Measurements from ENCODE around the gene ADGRG3.

ADGRG3 gene

GRCh38 chr16:57682809-57683635 is 14.9 kb downstream of the ADGRG3 start:
- DNase-seq, result no peak

GRCh38 chr16:57683636-57684545 is 15.8 kb downstream of the ADGRG3 start:
- DNase-seq, result no peak

GRCh38 chr16:57684626-57685358 is 16.7 kb downstream of the ADGRG3 start:
- DNase-seq, result no peak

GRCh38 chr16:57685633-57686032 is 17.5 kb downstream of the ADGRG3 start:
- DNase-seq, result no peak

- no peak for DNase-seq
Measured at GRCh38 chr16:57686577-57686976, 18.5 kb downstream of the ADGRG3 start.

- no peak for DNase-seq
Measured at GRCh38 chr16:57687363-57687929, 19.3 kb downstream of the ADGRG3 start.

GRCh38 chr16:57688487-57688986 is 20.4 kb downstream of the ADGRG3 start:
- no peak for DNase-seq

GRCh38 chr16:57688987-57689761 is 21.1 kb downstream of the ADGRG3 start:
- no peak for DNase-seq

- DNase-seq, result no peak
Measured at GRCh38 chr16:57689762-57690558, 21.9 kb downstream of the ADGRG3 start.

GRCh38 chr16:57690782-57691471 is 22.8 kb downstream of the ADGRG3 start:
- no peak for DNase-seq

GRCh38 chr16:57692636-57693035 is 24.5 kb downstream of the ADGRG3 start:
- no peak for DNase-seq

- peak; percentile 43 for DNase-seq
Measured at GRCh38 chr16:57693550-57693949, 25.4 kb downstream of the ADGRG3 start.

GRCh38 chr16:57694231-57694724 is 26.2 kb downstream of the ADGRG3 start:
- no peak for DNase-seq

GRCh38 chr16:57694725-57695679 is 26.9 kb downstream of the ADGRG3 start, which contains the start of gene DRC7:
DRC7 (plus strand) TSS chr16:57694806; CDS start chr16:57697950, 3,144 bp downstream.
- peak; percentile 36 for DNase-seq

GRCh38 chr16:57695680-57696069 is 27.6 kb downstream of the ADGRG3 start:
- no peak for DNase-seq

- no peak for DNase-seq
Measured at GRCh38 chr16:57696240-57696639, 28.1 kb downstream of the ADGRG3 start.

GRCh38 chr16:57697896-57698537 is 29.9 kb downstream of the ADGRG3 start:
- DNase-seq, result no peak

GRCh38 chr16:57698812-57699405 is 30.8 kb downstream of the ADGRG3 start:
- no peak for DNase-seq

Measured in NCI-H345 (cell line).